SK-N-MC (cell line): ENCODE measurements around the gene LRFN2.

Experiments
- EZH2 ChIP-seq: fragments of 200-600 bp; sonication (generic); IDR thresholded peaks from one replicate; pipeline ENCODE4 v1.6.1; 2017; ENCODE audit warnings: antibody characterized with exemption
- FOXP2 ChIP-seq: optimal IDR thresholded peaks from 2 replicates; pipeline ENCODE3; 2011; ENCODE audit warnings: mild to moderate bottlenecking, moderate library complexity; ENCODE audit not compliant: insufficient read depth; ENCODE audit errors: extremely low read length, control extremely low read depth
- POLR2AphosphoS5 ChIP-seq: IDR thresholded peaks from 2 replicates; pipeline ENCODE4 v1.6.1; 2012; ENCODE audit warnings: mild to moderate bottlenecking, low read depth, low read length, borderline replicate concordance

GRCh38 chr6:40498148-40498547 is 89.0 kb downstream of the LRFN2 start:
- TF ChIP-seq EZH2 = no peak
- TF ChIP-seq POLR2AphosphoS5 = no peak
- TF ChIP-seq FOXP2 = no peak
